ENCODE data around the gene ASIC1.
"Not testable (repeated sequence)": the region's sequence is repeated elsewhere in the genome, so short reads cannot be mapped to it uniquely, and the experiment has no call there.

Gene ASIC1

GRCh38 chr12:50061946-50062686 is 4.7 kb downstream of the ASIC1 start:
- no peak for DNase-seq

GRCh38 chr12:50062728-50063460 is 5.5 kb downstream of the ASIC1 start:
- no peak for DNase-seq

GRCh38 chr12:50065726-50066310 is 8.4 kb downstream of the ASIC1 start:
- DNase-seq = no peak

- no peak for DNase-seq
These were observed 9.0 kb downstream of the ASIC1 start for GRCh38 chr12:50066402-50066801.

GRCh38 chr12:50069069-50069468 is 11.7 kb downstream of the ASIC1 start:
- no peak for DNase-seq

GRCh38 chr12:50069539-50069938 is 12.1 kb downstream of the ASIC1 start:
- DNase-seq = no peak

- DNase-seq = peak; percentile 63
These were observed 13.1 kb downstream of the ASIC1 start for GRCh38 chr12:50070314-50071060.

GRCh38 chr12:50072198-50072907 is 15.0 kb downstream of the ASIC1 start:
- DNase-seq = no peak

- no peak for DNase-seq
These were observed 15.8 kb downstream of the ASIC1 start for GRCh38 chr12:50073206-50073605.

GRCh38 chr12:50073712-50074111 is 16.3 kb downstream of the ASIC1 start:
- no peak for DNase-seq

GRCh38 chr12:50074936-50075807 is 17.8 kb downstream of the ASIC1 start:
- DNase-seq = peak; percentile 45

GRCh38 chr12:50075808-50076170 is 18.4 kb downstream of the ASIC1 start:
- DNase-seq = no peak

- DNase-seq = no peak
These were observed 19.7 kb downstream of the ASIC1 start for GRCh38 chr12:50077099-50077498.

- DNase-seq = no peak
These were observed 20.9 kb downstream of the ASIC1 start for GRCh38 chr12:50078281-50078680.

GRCh38 chr12:50079771-50080170 is 22.4 kb downstream of the ASIC1 start:
- DNase-seq = no peak

GRCh38 chr12:50081096-50081808 is 23.9 kb downstream of the ASIC1 start:
- no peak for DNase-seq

GRCh38 chr12:50082644-50083043 is 25.2 kb downstream of the ASIC1 start:
- no peak for DNase-seq

- no peak for DNase-seq
These were observed 25.9 kb downstream of the ASIC1 start for GRCh38 chr12:50083301-50083700.

GRCh38 chr12:50084409-50084774 is 27.0 kb downstream of the ASIC1 start:
- DNase-seq = not testable (repeated sequence)

- peak; percentile 89 for DNase-seq
These were observed 27.6 kb downstream of the ASIC1 start, which contains the start of gene SMARCD1 for GRCh38 chr12:50084775-50085614. Gene SMARCD1, plus strand, starts transcription at chr12:50085342. Its CDS starts 28 bp downstream, at chr12:50085370.
